GM23248 (cell line): Measurements from ENCODE around the gene PTGES.

Experiments
- EZH2 ChIP-seq: fragments of 200-600 bp; sonication (generic); IDR thresholded peaks from 2 replicates; pipeline ENCODE4 v1.6.1; 2018; ENCODE audit warnings: antibody characterized with exemption, mild to moderate bottlenecking; ENCODE audit not compliant: insufficient read depth, poor library complexity, severe bottlenecking
- EZH2phosphoT487 ChIP-seq: fragments of 200-600 bp; sonication (generic); IDR thresholded peaks from 2 replicates; pipeline ENCODE4 v1.6.1; 2018; ENCODE audit warnings: antibody characterized with exemption, moderate library complexity, mild to moderate bottlenecking, low read depth; ENCODE audit not compliant: insufficient read depth

DNA sequence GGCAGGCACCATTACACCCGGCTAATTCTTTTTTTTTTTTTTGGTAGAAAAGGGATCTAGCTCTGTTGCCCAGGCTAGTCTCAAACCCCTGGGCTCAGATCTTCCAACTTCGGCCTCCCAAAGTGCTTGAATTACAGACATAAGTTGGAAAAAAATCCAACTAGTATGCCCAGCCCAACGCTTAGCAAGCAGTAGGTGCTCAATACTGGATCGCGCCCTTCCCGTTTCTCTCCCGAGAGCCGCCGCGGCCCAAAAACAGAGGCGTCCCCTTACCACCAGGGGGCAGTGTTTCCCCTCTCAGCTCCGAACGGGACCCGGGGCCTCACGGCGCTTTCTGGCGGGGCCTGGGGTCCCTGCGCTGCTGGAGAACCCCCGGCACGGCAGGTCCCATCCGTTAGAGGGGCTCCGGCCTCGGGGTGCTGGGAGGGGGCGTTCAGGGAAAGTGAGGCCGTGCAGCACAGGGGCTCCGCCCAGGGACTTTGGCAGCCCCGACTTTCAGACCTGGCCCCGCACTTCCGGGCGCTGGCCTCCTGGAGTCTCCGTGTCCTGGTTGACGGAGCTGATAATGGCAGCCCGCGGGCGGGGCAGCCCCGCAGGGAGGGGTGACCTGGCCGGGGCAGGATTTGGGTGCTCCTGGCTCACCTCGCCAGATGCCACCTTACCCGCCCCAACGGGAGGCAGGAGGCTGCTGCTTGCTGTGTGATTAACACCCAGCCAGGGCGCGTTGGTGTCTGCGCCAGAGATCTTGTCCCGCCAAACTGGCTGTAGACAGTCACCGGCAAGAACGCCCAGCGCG lies 15.2 kb downstream of the PTGES start:
- TF ChIP-seq EZH2phosphoT487 (no peak), EZH2 (no peak)
